ENCODE data around the gene SLC4A1AP.
"Not testable (repeated sequence)": the region's sequence is repeated elsewhere in the genome, so short reads cannot be mapped to it uniquely, and the experiment has no call there.

DNA sequence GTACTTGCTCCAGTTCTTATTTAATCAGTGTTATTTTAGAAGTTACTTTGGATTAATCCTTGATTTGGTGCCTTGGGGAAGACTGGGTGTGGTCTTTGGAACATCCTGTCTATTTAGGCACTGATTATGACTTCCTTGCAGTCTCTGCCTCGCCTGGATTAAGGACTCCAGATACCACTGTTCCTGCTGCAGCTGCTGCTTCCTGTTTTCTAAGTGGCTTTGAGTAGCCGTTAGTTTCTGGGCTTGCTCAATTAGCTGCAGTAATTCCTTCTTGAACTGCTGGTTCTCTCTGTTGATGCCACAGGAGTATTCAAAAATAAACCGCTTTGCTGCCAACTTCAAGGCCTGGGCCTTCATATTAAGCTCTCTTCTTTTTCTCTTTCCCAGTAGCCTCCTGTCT is 36.8 kb upstream of the SLC4A1AP start:
- TF ChIP-seq EP300 (IDR thresholded peaks at IDR 0.05; ENCODE audit: borderline replicate concordance in 1 of 2, control insufficient read depth in 1 of 2, low read depth in 2 of 2, low read length in 2 of 2) = not testable (repeated sequence)
- TF ChIP-seq, protein P1, sequence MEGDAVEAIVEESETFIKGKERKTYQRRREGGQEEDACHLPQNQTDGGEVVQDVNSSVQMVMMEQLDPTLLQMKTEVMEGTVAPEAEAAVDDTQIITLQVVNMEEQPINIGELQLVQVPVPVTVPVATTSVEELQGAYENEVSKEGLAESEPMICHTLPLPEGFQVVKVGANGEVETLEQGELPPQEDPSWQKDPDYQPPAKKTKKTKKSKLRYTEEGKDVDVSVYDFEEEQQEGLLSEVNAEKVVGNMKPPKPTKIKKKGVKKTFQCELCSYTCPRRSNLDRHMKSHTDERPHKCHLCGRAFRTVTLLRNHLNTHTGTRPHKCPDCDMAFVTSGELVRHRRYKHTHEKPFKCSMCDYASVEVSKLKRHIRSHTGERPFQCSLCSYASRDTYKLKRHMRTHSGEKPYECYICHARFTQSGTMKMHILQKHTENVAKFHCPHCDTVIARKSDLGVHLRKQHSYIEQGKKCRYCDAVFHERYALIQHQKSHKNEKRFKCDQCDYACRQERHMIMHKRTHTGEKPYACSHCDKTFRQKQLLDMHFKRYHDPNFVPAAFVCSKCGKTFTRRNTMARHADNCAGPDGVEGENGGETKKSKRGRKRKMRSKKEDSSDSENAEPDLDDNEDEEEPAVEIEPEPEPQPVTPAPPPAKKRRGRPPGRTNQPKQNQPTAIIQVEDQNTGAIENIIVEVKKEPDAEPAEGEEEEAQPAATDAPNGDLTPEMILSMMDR (IDR thresholded peaks at IDR 0.05 in 2 of 3, conservative IDR thresholded peaks at IDR 0.05 in 1 of 3; ENCODE audit: control insufficient read depth in 2 of 3, extremely low read depth in 1 of 3, insufficient read depth in 1 of 3, low read depth in 3 of 3, low read length in 3 of 3) = not testable (repeated sequence)
- TF ChIP-seq, protein P2, sequence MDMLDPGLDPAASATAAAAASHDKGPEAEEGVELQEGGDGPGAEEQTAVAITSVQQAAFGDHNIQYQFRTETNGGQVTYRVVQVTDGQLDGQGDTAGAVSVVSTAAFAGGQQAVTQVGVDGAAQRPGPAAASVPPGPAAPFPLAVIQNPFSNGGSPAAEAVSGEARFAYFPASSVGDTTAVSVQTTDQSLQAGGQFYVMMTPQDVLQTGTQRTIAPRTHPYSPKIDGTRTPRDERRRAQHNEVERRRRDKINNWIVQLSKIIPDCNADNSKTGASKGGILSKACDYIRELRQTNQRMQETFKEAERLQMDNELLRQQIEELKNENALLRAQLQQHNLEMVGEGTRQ (IDR thresholded peaks at IDR 0.05; ENCODE audit: borderline replicate concordance, low read depth, low read length) = not testable (repeated sequence)
